GM21526 (cell line): Measurements from ENCODE around the gene NAXD.

Source experiments
- ATAC-seq: cut with Tn5 transposase; IDR thresholded peaks from one replicate; pipeline ENCODE4 v1.9.1; 2021; ENCODE audit warnings: moderate library complexity; ENCODE audit not compliant: unreplicated experiment, low FRiP score

The NAXD gene

GRCh38 chr13:110685305-110686020 is 70.1 kb downstream of the NAXD start:
- no peak for ATAC-seq

- ATAC-seq, result no peak
These were observed 72.4 kb downstream of the NAXD start for GRCh38 chr13:110687736-110688135.

- no peak for ATAC-seq
These were observed 73.7 kb downstream of the NAXD start for GRCh38 chr13:110689041-110689440.
